ENCODE data around the gene CNST. TPM values are rescaled to one million over a fixed set of nuclear protein-coding genes. Genes with fewer than 3 reads are reported as not detected.
"Not testable (repeated sequence)": the region's sequence is repeated elsewhere in the genome, so short reads cannot be mapped to it uniquely, and the experiment has no call there.

Gene CNST
- total RNA-seq, 1 donor from 2014 or later: 34.2 TPM

- DNase-seq (ENCODE audit: low spot score in 2 of 2) (no peak), FAIRE-seq (no peak)
Measured at GRCh38 chr1:246558041-246558440, 8.2 kb upstream of the CNST start.

DNA sequence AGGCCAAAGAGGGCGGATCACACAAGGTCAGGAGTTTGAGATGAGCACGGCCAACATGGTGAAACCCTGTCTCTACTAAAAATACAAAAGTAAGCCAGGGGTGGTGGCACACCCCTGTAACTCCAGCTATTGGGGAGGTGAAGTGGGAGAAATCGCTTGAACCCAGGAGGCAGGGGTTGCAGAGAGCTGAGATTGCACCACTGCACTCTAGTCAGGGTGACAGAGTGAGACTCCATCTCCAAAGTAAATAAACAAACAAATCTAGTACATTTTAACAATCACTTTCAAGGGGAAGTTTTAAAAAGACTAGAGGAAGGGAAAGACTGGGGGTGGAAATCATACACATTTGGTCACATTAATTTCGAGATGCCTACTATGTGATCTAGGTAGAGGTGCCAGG lies 6.9 kb upstream of the CNST start:
- FAIRE-seq (no peak), DNase-seq (ENCODE audit: low spot score in 2 of 2) (no peak)

DNA sequence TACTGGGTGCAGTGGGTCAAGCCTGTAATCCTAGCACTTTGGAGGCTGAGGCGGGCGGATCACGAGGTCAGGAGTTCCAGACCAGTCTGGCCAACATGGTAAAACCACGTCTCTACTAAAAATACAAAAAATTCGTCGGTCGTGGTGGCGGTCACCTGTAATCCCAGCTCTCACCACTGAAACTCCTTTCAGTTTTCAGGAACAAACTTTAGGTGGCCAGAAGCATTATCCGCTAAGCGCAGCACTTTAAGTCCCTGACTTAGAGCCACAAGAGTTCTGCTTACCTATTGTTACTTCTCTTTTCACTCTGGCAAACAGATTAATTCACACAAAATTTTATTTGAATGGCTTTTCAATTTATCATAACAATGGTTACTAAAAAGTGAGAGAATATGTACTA lies 5.4 kb upstream of the CNST start:
- DNase-seq (ENCODE audit: low spot score in 2 of 2); FAIRE-seq: not testable (repeated sequence)

- FAIRE-seq (no peak), DNase-seq (ENCODE audit: low spot score in 2 of 2) (no peak)
Measured at GRCh38 chr1:246564839-246565750, 1.2 kb upstream of the CNST start.

- peak in 1 of 2 donors; percentile 20 for DNase-seq (ENCODE audit: low spot score in 2 of 2)
- no peak for FAIRE-seq
Measured at GRCh38 chr1:246565751-246566127, 517 bp upstream of the CNST start.

DNA sequence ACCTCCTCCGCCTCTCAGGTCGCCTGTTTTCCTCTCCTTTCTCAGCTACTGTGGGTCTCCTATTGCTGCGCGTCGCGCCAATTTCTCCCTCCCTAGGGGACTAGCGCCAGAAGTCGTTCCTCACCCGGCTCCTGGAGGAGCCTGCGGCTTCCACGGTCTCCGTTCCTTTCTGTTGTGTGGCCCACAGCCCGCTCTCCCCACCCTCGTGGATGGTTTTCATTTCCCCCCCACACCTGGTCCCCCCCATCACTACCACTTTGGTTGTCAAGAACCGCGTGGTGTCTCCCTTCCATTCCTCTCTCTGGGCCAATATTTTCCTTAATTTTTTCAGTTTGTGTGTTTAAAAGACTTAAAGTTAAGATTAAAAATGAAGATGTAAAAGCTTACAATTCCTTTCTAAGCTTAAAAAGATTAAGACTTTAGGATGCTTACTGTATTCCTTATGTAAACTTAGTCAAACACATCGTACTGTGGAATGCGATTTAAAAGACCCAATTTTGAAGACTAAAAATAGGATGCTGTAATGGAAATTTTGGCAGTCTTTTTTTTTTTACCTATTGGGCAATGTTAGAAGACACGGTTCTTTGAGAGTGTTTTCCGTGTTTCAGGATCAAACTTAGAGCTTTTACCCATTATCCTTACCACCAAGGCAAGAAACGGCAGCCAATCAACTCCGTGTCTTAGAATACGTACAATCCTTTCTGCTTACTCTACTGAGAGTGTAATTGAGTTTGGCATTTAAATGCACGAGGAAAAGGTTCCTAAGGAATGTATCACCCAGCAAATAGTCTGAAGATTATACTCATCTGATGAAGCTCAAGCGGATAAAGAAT lies 773 bp downstream of the CNST start:
- FAIRE-seq (no peak), DNase-seq (ENCODE audit: low spot score in 2 of 2) (peak; percentile 16 to 17)

GRCh38 chr1:246567646-246568235 lies 1.5 kb downstream of the CNST start:
- no peak for FAIRE-seq
- DNase-seq (ENCODE audit: low spot score in 2 of 2): no peak

DNA sequence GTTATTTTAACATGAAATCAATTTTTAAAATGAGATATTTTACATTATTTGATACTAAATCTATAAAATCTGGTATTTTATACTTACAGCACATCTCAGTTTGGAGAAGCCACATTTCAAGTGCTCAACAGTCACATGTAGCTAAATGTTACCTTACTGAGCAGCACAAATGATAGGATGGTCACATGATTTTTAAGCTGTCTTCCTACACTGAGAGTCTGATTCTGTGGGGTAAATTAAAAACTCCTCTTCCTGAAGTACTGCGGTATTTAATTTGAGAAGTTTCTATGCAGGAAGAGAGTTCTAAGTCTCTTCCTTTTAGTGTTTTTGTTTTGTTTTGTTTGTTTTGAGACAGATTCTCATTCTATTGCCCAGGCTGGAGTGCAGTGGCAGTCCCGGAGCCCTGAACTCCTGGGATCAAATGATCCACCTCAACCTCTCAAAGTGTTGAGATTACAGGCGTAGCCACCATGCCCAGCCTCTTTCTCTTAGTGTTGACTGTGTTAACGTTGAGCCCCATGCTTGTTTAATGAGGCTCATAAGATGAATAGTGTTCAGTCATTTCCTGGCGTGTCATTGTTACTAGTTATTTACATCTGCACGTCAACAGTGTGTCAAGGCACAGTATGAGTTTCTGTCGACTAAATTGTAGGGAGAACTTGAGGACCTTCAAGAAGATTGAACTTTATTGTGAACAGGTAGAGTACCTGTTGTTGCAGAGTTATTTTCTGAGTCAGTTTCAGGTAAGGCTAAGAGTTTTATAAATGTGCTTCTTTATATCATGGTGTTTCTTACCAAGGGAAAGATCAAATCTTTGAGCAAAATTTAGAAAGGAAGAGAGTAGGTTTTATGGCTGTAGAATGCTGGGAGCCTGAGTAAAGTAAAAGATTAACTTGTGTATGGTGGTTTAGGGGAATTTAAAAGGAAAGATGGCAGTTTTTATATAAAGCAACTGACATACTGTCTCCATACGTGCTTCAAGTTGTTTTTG lies 3.3 kb downstream of the CNST start:
- FAIRE-seq: no peak
- no peak for DNase-seq (ENCODE audit: low spot score in 2 of 2)

DNA sequence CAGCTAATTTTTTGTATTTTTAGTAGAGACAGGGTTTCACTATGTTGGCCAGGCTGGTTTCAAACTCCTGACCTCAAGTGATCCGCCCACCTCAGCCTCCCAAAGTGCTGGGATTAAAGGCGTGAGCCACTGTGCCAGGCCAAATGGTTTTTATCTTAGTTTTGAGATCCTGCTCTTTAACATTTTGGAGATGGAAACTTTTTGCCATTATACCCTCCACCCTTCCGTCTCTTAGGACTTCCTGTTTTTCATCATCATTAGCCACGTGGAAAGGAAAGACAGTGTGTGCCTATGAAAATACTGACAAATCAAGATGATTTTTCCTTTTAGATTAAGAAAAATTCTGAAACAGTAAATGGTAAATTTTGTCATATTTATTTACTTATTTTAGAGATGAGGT lies 5.1 kb downstream of the CNST start:
- not testable (repeated sequence) for DNase-seq (ENCODE audit: low spot score in 2 of 2); FAIRE-seq

DNA sequence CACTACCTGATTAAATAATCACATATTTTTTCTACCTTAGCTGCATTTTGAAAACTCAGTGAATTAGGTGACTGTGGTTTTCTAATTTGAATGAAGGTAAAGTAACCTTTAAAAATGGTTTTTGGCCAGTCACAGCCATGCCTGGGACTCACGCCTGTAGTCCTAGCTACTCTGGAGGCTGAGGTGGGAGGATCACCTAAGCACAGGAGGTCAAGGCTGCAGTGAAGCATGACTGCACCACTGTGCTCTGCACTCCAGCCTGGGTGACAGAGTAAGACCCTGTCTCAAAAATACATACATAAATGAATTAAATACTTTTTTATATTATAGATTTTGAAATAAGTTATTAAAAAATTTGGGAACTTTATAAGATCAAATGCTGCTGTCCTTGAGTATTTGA lies 5.7 kb downstream of the CNST start:
- DNase-seq (ENCODE audit: low spot score in 2 of 2) (no peak), FAIRE-seq (no peak)

GRCh38 chr1:246572785-246573184 lies 6.5 kb downstream of the CNST start:
- FAIRE-seq: no peak
- DNase-seq (ENCODE audit: low spot score in 2 of 2): no peak

DNA sequence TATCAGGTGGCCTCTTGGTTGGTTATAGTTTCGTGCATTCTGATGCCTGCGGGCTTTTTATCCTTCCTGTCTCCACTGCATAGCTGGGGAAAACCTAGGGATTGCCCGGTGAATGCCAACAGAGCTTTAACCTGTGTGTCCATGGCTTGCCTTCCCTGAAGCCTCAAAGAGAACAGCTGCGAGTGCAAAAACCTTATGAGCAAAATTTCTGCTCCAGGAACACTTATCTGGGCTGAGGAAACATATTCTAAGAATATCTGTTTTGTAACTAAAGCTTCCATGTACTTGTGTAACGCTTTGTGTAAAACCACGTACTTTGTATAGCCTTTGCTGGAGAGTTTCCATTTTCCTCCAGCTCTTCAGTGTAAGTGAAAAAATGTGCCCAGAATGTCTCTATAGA lies 7.2 kb downstream of the CNST start:
- FAIRE-seq: no peak

GRCh38 chr1:246576709-246577032 lies 10.4 kb downstream of the CNST start:
- no peak for DNase-seq (ENCODE audit: low spot score in 2 of 2)
- no peak for FAIRE-seq

More for the DNA sequence above, 7.2 kb downstream of the CNST start:
- DNase-seq (ENCODE audit: low spot score in 2 of 2): no peak

DNA sequence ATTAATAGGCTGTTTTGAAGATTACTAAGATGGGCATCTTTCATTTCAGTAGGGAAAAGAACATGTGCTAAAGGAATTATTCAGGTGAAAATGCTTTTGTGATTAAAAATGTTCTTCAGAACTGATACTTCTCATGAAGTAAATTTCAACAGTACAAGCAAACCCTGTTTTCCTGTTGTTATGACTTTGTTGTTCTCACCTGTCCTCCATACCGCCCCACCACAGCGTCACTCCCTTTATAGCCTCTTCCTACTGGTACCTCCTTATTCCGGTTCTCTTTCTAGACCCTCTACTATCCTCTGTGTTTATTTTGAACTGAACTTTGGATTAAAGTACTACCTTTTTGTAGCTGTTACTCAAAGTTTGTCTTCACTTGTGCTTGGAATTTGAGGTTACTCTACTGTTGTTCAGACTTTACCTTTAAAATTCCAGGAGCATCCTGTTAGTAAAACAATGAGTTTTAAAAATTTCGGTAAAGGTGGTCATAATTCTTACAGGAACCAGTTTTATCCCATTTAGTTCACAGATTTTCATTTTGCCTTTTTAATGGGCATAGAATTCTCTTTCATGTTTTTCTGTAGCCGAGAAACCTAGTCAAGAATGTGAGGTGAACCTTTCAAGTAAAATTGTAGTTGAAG lies 10.9 kb downstream of the CNST start:
- no peak for DNase-seq (ENCODE audit: low spot score in 2 of 2)
- no peak for FAIRE-seq

DNA sequence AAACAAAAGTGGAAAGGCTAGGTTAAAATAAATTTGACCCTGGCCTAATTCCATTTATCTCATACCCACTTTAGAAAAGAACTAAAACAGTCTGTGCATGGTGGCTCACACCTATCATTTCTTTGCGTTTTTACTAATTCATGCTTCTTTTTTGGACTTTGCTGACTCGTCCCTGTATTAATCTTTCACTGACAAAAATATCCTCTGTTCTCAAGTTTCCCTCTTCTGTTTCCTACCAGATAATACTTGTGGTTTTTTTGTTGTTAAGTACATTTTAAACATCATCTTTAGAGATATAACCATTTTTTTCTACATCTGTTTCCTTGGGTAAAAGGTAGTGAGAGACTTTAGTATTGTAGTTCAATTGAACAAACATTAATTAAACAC lies 11.5 kb downstream of the CNST start:
- FAIRE-seq: no peak
- DNase-seq (ENCODE audit: low spot score in 2 of 2): no peak

GRCh38 chr1:246579818-246580217 lies 13.6 kb downstream of the CNST start:
- DNase-seq (ENCODE audit: low spot score in 2 of 2) (no peak), FAIRE-seq (no peak)

- no peak for DNase-seq (ENCODE audit: low spot score in 2 of 2)
- no peak for FAIRE-seq
Measured at GRCh38 chr1:246580497-246581370, 14.5 kb downstream of the CNST start.

- no peak for DNase-seq (ENCODE audit: low spot score in 2 of 2)
- FAIRE-seq: no peak
Measured at GRCh38 chr1:246582301-246583055, 16.2 kb downstream of the CNST start.

Measured in frontal cortex (tissue), 4 donors.